OCI-M1 (cell line): Measurements from ENCODE around the gene SCARB1.

ENCODE experiments used
- DNase-seq: peaks from one replicate; lab custom pipeline; 2025; lab: John Stamatoyannopoulos, UW

The SCARB1 gene

DNA sequence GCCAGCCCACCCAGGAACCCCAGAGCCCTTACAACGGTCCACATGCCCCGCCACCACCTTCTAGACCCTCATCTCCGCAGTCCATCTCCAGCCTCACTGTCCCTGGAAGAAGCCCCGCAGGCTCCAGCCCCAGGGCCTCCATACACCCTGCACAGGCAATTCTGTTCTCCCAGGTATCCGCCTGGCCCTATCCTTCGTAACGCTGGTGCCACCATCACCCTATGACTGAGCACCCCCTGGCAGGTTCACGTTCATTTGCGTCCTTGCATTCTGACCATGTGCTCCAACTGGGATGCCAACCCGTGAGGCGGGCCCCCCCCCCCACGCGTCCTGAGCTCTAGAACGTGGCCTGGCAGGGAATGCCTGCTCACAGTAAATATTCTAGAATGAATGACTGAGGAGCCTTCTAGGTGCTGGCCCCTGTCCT, 675 bp upstream of the SCARB1 start:
- no peak for DNase-seq

DNA sequence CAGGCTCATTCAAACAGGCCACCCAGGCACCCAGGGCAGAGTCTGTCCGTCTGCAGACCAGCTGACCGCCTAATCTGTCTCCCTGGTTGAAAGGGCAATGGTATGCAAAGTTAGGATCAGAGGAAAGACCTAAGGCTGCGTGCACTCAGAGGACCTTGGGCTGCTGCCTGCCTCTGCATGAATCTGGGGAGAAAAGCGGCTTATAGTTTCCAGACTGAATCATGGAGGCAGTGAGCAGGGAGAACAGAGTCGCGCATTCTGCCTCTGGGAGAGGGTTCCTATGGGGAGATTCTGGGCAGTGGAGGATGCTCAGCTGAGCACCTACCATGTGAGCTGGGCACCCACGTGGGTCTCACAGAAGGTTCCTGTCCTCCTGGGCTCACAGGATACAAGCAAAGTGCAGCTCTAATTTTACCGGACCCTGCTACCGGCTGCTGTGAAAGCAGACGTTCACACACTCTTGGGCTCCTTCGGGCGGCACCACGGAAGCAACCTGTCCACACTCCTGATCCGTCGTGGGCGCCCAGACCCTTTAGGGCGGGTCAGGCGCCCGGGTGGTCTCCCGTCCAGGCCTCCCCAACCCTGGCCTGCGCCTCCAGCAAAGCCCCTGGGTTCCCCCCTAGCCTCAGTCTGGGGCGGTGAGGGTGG, 772 bp downstream of the SCARB1 start:
- peak; percentile 67 for DNase-seq

DNA sequence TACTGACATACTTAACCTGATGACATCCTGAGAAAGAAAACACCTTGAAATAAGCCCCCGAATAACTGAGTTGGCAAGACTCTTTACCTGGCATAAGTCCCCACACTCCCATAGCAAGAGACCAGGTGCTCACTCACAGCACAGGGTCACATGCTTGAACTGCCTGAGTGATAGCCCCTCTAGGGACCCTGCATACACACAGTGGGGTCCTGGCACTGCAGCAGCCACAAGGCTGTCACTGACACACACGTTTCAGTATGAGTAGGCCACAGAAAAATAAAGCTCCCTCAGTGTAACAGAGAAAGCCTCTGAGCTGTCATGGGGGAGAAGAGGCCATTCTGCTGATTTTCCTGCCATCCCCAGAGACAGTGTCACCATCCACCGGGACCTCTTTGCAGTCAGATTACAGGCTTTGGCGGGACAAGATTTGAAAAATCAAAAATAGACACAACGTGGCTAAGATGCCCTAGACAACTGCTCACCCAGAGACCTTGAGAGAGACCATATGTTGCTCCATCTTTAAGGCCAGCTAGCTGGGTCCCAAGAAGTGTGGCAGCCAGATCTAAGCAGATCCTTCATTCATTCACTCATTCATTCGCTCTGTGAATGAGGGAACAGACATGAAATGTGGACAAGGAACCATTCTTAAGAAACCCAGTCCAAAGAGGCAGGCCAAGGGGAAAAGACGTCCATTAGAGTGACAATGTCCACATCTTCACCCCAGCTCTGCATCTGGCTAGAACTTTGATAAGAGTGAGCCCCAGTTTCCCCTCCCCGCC, 1.6 kb downstream of the SCARB1 start:
- peak; percentile 55 for DNase-seq

DNA sequence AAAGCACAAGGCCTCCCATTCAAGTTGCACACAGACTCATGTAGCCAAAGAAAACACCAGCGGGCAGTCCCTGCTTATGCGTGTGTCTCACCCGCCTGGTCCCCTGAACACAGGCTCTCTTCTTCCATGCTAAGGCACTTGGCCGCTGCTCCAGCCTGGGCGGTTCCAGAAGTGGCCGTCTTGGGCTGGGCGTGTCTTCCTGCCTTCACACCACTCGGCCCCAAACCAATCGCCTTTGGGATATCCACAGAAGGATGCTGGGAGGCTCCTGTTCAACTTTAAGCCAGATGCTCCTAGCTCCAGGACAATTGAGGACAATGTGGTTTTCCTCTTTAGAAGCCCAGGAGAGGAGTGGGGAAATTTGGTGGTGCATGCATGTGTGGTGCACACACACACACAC, 2.2 kb downstream of the SCARB1 start:
- DNase-seq, result no peak

DNA sequence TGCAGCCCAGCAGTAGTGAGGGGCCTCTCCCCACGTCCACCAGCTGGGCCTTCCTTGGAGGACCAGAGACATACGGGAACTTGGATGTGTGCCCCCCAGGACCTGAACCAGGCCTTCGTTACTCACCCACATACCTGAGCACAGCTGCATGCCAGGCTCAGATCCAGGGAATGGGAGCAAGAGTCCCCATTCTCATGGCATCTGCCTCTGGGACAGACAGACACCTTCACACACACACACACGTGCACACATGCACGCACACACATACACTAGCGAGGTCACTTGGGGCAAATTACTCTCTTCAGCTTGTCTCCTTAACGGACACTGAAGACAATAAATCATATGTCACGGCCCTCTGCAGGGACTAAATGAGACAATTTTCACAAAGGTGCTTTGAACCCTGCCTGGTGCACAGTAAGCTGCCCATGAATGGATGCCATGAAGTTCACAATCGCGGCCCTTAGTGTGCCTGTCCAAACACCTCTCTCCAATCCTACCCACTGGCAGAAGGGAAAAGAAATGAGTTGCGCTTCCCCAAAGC, 5.7 kb downstream of the SCARB1 start:
- DNase-seq, result no peak

DNA sequence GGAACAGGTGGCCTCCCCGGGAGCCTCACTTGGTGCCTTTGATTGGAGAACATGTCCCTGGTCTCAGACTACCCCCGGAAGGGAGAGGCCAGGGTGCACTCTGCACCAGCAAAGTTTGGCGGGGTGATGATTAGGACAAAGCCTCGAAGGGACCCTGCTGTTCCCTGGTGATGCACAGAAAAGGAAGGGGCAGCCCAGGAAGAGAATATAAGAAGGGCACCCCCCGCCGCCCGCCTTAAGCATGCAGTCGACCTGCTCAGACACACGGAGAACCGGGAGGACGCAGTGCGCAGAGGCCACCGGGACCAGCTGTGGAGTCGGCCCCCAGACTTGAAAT, 6.9 kb downstream of the SCARB1 start:
- DNase-seq, result no peak

DNA sequence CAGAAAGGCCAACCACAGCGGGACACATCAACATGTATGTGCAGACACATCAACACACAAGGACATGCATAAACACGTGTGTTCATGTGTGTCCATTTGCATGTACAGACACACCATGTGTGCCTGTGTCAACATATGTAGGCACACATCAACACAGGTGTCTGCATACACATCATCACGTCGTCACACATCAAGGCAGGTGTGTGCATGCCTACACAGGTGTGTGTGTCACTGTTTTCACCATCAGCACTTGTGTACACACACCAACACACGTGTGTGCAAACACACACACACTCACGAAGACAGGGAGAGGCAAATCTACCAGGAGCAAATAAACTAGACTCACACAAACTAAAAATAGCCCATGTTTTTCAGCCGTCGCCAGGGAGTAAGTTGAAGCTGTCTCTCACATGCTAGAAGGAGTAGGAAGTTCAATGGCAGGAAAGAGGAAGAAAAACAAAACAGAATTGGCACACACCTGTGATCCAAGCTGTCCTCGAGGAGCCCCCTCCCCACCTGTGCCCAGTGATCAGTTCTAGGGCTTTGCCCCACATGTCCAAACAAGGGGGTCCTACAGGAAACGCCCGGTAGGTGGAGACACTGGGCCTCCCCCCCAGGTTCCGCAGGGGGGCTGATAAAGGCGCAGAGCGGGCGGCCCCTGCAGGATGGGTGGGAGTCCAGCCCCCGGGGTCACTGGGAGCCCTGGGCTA, 7.4 kb downstream of the SCARB1 start:
- no peak for DNase-seq

DNA sequence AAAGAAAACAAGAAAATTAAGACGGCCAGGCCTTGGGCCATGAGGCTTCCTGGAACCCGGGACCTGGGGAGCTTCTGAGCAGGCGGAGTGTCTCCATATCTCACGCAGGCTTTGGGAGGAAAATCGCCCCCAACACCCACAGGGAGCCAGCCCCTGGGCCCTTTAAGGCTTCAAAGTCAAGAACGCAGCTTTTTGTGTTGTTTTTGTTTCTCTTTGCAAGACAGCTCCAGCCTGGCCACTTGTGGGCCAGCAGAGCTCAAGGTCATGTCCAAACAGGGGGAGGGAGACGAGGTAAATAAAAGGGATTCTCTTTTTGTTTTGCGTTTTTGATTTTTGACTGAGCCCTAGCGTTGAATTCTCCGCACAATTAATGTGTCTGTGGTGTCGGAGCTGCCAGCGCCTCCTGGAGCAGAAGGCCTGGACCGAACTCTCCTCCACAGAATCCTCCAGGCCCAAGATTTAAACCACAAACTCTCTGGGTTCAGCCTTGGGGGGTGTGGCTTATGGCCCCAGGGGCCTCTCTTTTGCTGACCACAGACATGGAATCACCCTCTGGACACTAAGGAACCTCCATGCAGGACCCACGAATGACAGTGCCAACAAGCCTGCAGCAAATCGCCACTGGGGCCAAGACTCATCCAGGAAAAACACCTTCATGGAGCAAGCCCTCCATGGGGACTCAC, 8.2 kb downstream of the SCARB1 start:
- no peak for DNase-seq

DNA sequence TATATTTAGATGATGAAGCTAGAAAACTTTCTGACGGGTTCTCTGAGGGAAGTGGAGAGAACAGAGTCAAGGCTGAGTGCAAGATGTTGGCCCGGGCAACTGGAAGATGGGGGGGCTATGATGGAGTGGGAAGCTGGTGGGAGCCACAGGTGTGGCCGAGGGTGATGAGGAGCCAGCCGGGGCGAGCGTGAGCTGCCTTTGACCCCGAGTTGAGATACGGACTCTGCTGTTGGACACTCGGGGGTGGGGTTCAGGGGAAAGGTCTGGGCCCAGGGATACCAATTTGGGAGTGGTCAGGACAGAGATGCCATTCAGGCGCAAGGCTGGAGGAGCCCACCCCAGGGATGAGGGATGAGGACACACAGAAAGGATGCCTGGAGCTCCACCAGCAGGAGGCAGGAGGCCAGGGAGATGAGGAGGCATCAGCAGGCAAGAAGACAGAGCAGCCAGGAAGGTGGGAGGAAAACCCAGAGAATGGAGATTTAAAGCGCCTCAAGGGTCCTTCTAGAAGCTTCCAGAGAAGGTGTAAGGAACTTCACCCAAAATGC, 9.0 kb downstream of the SCARB1 start:
- no peak for DNase-seq

DNA sequence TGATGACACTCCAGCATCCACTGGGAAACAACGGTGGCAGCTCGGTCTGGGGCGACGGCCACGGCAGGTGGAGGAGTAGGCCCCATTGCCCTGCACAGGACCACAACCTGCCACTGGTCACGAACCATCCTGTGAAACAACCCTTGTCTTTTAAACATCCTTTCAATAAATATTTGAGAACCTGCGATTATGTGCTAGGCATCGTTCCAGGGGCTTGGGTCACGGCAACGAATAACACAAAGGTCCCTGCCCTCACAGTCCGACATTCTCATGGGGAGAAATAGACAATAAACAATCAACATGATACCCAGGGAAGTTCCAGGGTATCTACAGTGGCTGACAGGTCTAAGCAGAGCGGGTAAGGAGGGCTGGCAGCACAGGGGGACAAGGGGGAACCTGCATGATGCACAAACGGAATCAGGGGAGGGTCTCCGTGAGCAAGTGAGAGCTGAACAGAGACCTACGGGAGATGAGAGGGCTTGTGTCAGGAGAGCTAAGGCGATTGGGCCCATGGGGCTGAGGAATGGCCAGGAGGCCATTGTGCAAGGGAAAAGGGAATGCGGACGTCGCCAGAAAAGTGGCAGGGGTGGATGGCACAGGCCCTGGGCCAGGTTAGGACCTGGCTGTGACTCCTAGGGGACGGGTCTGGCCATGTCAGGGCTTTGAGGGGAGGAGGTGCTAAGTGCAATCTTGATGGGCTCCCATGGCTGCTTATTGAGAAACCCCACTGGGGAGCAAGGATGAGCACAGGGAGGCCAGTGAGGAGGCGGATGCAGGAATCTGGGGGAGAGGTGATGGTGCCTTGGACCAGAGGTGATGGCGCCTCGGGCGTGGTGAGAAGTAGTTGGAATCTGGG, 9.7 kb downstream of the SCARB1 start:
- no peak for DNase-seq

DNA sequence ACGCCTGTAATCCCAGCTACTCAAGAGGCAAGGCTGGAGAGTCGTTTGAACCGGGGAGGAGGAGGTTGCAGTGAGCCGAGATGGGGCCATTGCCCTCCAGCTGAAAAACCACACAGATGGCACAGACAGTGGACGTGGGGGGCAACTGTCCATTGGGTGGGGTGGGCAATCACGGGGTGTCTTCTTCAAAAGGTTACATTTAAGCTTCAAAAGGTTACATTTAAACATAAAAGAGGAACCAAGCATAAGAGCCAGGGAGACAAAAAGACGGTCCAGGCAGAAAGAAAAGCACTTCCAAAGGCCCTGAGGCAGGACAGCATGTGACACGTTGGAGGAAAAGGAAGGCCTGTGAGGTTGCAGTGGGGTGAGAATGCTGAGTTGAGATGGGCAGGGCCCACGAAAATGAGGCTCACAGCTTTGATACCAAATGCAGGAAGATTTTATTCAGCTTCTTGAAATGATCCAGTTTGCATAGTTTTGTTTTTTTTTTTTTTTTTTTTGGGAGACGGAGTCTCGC, 10.7 kb downstream of the SCARB1 start:
- DNase-seq, result no peak

DNA sequence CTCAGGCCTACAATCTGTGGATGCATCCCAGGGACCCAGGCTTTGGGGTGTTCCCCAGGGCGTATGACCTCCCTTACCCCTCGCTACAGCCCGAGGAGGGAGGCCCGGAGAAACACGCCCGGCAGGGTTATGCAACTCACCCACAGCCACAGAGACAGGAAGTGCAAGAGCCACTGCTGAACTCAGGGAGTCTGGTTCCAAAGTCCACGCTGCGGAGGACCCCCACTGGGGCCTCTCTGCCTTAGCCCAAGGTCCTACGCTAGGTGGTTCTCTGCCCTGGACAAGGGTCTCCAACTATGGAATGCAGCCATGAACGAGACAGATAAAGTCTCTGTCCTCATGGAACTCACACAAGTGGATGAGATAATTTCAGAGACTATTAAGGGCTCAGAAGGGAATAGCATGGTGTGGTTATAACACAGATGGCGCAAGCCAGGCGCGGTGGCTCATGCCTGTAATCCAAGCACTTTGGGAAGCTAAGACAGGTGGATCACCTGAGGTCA, 11.3 kb downstream of the SCARB1 start:
- DNase-seq, result no peak

DNA sequence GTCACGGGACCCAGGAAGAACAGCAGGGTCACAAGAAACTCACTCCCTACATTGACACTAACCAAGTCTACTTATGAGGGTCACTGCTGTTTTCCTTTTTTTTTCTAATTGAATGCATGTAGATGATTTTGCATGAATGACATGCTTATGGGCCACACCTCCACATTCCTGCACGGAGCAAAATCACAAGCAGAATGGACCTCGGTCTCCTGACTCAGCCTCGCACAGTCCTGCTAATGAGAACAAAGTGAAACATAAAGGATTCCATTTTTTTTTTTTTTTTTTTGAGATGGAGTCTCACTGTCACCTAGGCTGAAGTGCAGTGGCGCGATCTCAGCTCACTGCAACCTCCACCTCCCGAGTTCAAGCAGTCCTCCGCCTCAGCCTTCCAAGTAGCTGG, 12.3 kb downstream of the SCARB1 start:
- no peak for DNase-seq

DNA sequence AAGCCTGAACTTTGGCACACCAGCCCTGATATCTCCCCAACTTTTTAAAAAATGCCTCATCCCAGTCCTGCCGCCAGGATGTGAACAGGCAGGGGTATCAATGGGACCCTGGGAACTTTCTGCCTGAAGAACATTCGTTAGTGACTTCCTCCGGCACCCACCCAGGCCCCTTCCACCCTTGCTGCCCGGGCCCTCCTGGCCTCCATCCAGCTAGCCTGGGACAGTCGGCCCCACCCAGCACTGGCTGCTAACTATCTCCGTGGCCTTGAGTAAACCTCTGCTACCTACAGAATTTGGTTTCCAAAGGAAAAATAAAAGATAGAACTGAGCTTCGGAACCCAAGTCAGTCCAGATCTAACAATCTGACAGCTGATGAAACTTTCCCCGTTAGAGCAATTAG, 14.3 kb downstream of the SCARB1 start:
- no peak for DNase-seq

DNA sequence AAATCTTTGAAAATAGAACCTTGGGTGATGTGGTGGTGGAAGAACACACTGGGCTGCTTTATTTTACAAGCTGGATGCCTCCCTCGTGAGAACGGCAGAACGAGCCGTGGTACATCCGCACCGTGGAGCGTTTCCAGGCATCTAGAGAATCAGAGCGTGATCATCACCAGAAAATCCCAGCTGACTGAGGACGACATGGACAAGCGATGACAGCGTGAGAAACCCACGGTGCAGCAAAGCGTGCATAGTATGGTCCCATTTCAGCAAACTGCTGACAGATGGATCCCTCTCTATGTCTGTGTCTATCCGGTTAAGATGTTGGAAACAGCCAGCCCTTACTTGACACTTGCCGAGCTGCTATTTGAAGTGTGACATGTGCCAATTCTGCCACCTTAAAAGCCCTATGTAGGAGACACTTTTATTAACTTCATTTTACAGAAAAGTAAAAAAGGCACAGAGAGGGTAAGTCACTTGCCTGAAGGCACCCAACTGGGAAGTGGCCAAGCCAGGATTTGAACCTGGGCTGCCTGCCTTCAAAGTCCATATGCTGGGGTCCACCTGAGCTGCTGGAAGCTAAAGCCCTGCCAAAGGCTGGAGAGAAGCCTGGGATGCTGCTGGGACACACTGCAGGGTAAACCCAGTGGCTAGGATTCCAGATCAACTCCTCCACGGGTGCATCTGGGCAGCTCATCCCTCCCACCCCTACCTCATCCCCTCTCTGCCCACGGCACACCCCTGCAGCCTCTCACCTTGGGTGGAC, 14.9 kb downstream of the SCARB1 start:
- DNase-seq, result no peak

DNA sequence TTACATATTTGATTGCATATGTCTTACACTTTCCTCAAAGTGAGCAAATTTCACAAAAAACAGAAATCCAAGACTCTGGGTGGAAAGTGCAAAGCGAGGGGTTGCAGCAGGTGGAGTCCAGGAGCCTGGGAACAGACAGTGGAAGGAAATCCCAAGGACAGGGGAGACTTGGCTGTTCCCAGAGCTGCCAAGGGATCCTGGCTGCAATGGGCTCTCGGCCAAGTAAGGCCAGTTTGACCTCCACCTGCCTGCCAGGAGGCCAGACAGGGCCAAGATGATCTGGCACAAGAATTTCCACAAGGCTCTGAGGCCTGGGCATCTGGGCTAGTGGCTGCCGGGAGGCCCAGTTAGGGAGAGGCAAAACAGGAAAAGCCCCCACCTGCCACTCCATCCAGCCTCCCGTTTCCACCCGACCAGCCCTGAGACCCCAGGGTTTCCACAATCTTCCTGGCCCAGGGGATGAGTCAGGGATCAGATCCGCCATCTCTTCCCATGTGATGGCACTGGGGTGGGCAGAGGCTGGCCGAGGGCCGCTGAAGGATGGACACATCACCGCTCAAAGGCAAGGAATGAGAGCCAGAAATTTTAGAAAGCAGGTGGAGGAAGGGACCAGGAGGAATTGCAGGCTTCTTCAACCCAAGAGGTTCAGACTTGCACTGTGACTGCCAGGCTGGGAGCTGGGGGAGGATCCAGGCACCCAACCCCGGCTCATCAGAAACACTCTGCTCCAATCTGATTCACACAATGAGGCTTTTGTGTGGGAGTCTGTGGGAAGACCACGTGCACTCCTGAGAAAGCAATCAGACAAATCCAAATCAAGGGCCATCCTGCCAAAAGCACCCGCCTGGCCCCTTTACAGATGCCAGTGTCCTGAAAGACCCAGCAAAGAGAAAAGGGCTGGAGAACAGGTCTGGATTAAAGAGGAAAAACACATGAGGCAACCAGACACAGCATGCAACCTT, 16.3 kb downstream of the SCARB1 start:
- no peak for DNase-seq

DNA sequence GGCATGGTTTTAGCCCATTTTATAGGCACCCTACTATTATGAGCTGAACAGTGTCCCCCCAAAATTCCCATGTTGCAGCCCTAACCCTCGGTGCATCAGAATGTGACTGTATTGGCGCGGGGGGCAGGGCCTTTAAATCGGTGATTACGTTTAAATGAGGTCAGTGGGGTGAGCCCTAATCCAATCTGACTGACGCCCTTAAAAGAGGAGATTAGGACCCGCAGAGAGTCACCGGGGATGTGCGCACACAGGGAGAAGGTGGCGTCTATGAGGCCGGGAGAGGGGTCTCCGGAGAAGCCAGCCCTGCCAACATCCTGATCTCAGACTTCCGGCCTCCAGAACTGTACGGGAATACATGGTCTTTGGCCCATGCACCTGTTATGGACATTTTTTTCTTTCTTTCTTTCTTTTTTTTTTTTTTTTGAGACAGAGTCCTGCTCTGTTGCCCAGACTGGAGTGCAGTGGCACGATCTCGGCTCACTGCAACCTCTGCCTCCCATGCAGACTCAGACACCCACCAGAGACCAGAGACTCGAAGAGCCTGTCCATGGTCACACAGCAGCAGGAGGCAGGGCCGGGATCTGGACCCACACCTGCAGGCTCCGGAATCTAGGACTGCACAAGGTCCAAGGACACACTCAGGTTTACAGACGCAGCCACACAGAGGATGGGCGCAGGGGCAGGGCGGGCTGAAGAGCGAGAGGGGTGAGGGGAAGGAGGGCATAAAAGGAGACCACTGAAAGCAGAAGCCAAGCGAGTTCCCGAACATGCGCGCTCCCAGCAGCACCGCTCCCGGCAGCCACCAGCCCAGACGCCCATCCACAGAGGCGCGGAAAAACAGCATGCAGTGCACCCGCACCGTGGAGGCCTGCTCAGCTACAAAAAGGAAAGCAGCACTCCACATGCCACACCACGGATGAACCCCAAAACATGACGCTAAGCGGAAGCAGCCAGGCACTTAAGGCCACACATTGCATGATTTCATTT, 19.0 kb downstream of the SCARB1 start:
- DNase-seq, result no peak
